Panc1 (cell line): ENCODE measurements around the gene ARFIP1.

ENCODE experiments used
- POLR2AphosphoS5 ChIP-seq: IDR thresholded peaks from 2 replicates; pipeline ENCODE4 v1.6.1; 2012; ENCODE audit warnings: mild to moderate bottlenecking, low read depth, low read length, moderate library complexity
- TF ChIP-seq, protein P1 (sequence below): fragments of 450-650 bp; IDR thresholded peaks from 2 replicates; pipeline ENCODE4 v1.5.1; 2017; ENCODE audit warnings: mild to moderate bottlenecking
- TF ChIP-seq, protein P2 (sequence below), 2 experiments: IDR thresholded peaks; 2 replicates each; pipeline ENCODE4 v1.6.1; 2011 to 2012; ENCODE audit warnings: low read depth in 2 of 2, control low read depth in 1 of 2, low read length in 1 of 2, mild to moderate bottlenecking in 1 of 2, moderate library complexity in 1 of 2; ENCODE audit not compliant: insufficient read depth in 1 of 2

DNA sequence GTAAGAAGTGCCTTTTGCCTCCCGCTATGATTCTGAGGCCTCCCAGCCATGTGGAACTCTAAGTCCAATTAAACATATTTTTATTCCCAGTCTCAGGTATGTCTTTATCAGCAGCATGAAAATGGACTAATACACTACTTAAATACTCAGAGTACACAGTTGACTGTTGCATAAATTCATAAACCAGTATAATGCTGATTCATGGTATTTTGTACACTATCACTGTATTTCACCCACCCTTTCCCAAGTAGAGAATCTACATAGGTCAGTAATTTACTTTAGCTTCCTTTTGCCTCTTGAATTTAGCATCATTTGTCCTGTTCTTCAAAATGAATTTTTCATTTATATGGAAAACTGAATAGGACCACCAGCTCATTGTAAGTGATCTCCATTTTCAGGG, 98.1 kb downstream of the ARFIP1 start:
- TF ChIP-seq POLR2AphosphoS5, result no peak
- TF ChIP-seq, protein P1, sequence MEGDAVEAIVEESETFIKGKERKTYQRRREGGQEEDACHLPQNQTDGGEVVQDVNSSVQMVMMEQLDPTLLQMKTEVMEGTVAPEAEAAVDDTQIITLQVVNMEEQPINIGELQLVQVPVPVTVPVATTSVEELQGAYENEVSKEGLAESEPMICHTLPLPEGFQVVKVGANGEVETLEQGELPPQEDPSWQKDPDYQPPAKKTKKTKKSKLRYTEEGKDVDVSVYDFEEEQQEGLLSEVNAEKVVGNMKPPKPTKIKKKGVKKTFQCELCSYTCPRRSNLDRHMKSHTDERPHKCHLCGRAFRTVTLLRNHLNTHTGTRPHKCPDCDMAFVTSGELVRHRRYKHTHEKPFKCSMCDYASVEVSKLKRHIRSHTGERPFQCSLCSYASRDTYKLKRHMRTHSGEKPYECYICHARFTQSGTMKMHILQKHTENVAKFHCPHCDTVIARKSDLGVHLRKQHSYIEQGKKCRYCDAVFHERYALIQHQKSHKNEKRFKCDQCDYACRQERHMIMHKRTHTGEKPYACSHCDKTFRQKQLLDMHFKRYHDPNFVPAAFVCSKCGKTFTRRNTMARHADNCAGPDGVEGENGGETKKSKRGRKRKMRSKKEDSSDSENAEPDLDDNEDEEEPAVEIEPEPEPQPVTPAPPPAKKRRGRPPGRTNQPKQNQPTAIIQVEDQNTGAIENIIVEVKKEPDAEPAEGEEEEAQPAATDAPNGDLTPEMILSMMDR, result no peak
- TF ChIP-seq, protein P2, sequence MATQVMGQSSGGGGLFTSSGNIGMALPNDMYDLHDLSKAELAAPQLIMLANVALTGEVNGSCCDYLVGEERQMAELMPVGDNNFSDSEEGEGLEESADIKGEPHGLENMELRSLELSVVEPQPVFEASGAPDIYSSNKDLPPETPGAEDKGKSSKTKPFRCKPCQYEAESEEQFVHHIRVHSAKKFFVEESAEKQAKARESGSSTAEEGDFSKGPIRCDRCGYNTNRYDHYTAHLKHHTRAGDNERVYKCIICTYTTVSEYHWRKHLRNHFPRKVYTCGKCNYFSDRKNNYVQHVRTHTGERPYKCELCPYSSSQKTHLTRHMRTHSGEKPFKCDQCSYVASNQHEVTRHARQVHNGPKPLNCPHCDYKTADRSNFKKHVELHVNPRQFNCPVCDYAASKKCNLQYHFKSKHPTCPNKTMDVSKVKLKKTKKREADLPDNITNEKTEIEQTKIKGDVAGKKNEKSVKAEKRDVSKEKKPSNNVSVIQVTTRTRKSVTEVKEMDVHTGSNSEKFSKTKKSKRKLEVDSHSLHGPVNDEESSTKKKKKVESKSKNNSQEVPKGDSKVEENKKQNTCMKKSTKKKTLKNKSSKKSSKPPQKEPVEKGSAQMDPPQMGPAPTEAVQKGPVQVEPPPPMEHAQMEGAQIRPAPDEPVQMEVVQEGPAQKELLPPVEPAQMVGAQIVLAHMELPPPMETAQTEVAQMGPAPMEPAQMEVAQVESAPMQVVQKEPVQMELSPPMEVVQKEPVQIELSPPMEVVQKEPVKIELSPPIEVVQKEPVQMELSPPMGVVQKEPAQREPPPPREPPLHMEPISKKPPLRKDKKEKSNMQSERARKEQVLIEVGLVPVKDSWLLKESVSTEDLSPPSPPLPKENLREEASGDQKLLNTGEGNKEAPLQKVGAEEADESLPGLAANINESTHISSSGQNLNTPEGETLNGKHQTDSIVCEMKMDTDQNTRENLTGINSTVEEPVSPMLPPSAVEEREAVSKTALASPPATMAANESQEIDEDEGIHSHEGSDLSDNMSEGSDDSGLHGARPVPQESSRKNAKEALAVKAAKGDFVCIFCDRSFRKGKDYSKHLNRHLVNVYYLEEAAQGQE (IDR thresholded peaks at IDR 0.05; ENCODE audit: insufficient read depth in 1 of 2, low read depth in 2 of 2, low read length in 1 of 2), result no peak
